Calu3 (cell line): ENCODE results near the gene TMF1. TPM values are rescaled to one million over a fixed set of nuclear protein-coding genes. Genes with fewer than 3 reads are reported as not detected.
A peak's percentile ranks its signal among the peaks of the same experiment; 100 is the strongest.

Experiments
- BruUV-seq: library from RNA; stranded (reverse); fragments of 400-500 nt; replicated peaks from 2 replicates; lab custom pipeline; 2021; lab: Mats Ljungman, UMichigan
- CTCF ChIA-PET: fragments of 300-600 bp; sonication (Branson Sonifier 250); formaldehyde crosslinking; loops from one replicate; lab custom pipeline; 2022; ENCODE audit warnings: antibody characterized with exemption; lab: Charles Lee
- DNase-seq: peaks from one replicate; pipeline ENCODE4 v3.0.0; 2022
- H3K27ac Mint-ChIP-seq: one replicate; pipeline ENCODE4 v1.8.0; 2022; ENCODE audit warnings: mixed read lengths; ENCODE audit not compliant: unreplicated experiment
- H3K27me3 Mint-ChIP-seq: one replicate; pipeline ENCODE4 v1.8.0; 2022; ENCODE audit warnings: mixed read lengths; ENCODE audit not compliant: unreplicated experiment
- H3K36me3 Mint-ChIP-seq: one replicate; pipeline ENCODE4 v1.8.0; 2022; ENCODE audit warnings: mild to moderate bottlenecking, moderate library complexity, mixed read lengths; ENCODE audit not compliant: insufficient read depth, unreplicated experiment
- H3K4me1 Mint-ChIP-seq: one replicate; pipeline ENCODE4 v1.8.0; 2022; ENCODE audit warnings: mild to moderate bottlenecking, low read depth, mixed read lengths; ENCODE audit not compliant: unreplicated experiment
- H3K4me3 Mint-ChIP-seq: one replicate; pipeline ENCODE4 v1.8.0; 2022; ENCODE audit warnings: mild to moderate bottlenecking, low read depth, moderate library complexity, mixed read lengths; ENCODE audit not compliant: unreplicated experiment
- H3K9me3 Mint-ChIP-seq: one replicate; pipeline ENCODE4 v1.8.0; 2022; ENCODE audit warnings: low read depth, mixed read lengths; ENCODE audit not compliant: unreplicated experiment
- intact Hi-C: fragments of 100-400 bp; cut with micrococcal nuclease; formaldehyde crosslinking; loops from one replicate; pipeline ENCODE4 v1.10.0; 2022; ENCODE audit not compliant: unreplicated experiment
- total RNA-seq: library from RNA; stranded (reverse); gene quantifications from 2 replicates; pipeline ENCODE4 v1.2.3, GENCODE V29; 2022
- TF ChIP-seq, protein P1 (sequence below): fragments of 200-600 bp; IDR thresholded peaks from one replicate; pipeline ENCODE4 v1.8.0; 2022; ENCODE audit warnings: antibody characterized with exemption; ENCODE audit not compliant: unreplicated experiment

TMF1 gene
- total RNA-seq, 1 experiment from 2014 or later = 34.4 TPM

DNA sequence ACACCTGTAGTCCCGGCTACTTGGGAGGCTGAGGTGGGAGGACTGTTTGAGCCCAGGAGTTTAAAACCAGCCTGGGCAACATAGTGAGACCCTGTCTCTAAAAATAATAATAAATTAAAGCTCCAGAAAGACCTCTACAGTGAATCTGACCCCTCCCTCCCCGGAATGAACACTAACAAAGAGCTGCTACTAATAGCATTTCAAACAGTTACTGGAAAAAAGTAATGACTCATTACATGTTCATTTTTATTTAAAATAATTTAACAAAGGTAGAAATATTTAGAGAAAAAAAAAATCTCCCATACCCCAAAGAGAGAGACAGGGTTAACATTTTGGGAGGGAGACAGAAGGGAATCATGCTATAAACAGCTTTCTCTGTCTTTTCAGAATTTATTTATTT lies 30.2 kb upstream of the TMF1 start:
- Mint-ChIP-seq H3K4me3 (no peak overlapping the region), H3K9me3 (no peaks in the 10 kb centered on the region), H3K27ac (peak overlapping the region; percentile 34), H3K36me3 (peaks cover 49% of the 10 kb centered on the region), H3K27me3 (no peaks in the 10 kb centered on the region), H3K4me1 (peaks cover 30% of the 10 kb centered on the region)
- no TSS peak for BruUV-seq
- CTCF ChIA-PET = no interaction called here
- intact Hi-C loops = no loop called here
- DNase-seq = no peak
- TF ChIP-seq, protein P1, sequence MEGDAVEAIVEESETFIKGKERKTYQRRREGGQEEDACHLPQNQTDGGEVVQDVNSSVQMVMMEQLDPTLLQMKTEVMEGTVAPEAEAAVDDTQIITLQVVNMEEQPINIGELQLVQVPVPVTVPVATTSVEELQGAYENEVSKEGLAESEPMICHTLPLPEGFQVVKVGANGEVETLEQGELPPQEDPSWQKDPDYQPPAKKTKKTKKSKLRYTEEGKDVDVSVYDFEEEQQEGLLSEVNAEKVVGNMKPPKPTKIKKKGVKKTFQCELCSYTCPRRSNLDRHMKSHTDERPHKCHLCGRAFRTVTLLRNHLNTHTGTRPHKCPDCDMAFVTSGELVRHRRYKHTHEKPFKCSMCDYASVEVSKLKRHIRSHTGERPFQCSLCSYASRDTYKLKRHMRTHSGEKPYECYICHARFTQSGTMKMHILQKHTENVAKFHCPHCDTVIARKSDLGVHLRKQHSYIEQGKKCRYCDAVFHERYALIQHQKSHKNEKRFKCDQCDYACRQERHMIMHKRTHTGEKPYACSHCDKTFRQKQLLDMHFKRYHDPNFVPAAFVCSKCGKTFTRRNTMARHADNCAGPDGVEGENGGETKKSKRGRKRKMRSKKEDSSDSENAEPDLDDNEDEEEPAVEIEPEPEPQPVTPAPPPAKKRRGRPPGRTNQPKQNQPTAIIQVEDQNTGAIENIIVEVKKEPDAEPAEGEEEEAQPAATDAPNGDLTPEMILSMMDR = no peak

DNA sequence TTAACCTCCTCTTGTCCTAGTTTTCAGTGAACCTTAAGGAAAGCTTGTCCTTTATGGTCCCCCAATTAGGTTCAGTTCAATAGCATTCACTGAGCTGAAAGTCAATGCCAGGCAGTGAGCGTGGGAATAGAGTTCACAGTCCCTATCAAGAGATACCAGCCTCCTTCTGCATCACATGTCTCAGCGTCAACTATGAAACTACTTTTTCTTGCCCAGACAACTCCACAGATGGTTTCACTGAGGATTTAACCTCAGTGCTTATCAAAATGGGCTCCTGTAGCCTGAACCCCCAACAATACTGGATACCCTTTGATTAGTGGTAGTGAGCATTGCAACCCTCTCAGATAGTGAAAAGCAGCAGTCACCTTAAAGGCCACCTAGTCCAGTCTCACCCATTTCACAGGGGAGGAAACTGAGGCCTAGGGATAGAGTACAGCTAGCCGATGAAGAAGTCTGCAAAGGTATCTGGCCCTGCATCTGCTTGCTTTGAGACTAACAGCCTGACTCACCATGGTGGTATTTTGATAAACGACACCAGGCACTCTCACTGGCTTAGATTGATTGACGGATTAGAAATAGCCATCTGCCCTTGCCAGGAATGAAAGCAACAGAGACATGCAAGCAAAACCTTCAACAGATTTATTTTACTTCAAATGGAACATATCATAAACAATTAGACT lies 29.6 kb upstream of the TMF1 start:
- no TSS peak for BruUV-seq
- CTCF ChIA-PET = interaction anchor here (0.6 kb wide), 1 partner anchor 8 kb away, joined by 3 read pairs; no protein-coding TSS in a partner anchor
- Mint-ChIP-seq H3K4me1 (peaks cover 30% of the 10 kb centered on the region), H3K9me3 (no peaks in the 10 kb centered on the region), H3K27me3 (no peaks in the 10 kb centered on the region), H3K36me3 (peaks cover 50% of the 10 kb centered on the region), H3K4me3 (no peak overlapping the region), H3K27ac (no peak overlapping the region)
- TF ChIP-seq, protein P1 = no peak
- intact Hi-C loops = loop anchor here (2.0 kb wide), 1 partner anchor 29 kb away; the partner anchor contains the start of gene TMF1
- peak; percentile 38 for DNase-seq

DNA sequence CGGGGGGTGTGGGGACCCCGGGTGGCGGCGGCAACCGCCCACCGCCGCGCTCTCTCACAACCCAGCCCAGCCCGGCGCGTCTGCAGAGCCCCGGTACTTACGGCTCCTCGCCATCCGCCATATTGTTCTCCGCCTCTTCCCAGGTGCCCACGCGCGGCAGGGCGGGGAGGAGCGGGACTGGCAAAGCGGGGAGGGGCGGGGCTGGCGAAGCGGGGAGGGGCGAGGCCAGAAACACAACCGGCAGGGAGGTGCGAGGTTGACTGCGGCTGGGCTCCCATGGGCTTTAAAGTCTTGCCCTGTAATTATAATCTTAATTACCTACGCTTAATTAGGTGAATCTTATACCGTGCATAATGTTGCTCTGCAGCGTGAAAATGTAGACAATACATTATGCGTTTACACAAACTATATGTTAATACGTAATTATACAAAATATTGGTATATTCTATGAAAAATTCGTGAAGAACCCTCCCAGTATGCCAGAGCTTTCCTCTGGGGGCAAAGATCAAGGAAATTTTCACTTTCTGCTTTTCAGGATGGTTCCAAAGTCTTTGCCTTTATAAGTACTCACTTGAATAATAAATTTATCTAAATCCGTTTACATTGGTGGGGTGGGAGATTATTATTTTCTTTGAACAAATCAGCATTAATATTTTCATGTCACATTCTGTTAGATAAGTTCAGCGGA lies 28.2 kb upstream of the TMF1 start, which contains the start of gene UBA3:
Gene UBA3 (minus strand): TSS at position 133 of the 688 bp plus-strand sequence. CDS start 12 bp downstream, at position 121.
- CTCF ChIA-PET = interaction anchor here (0.6 kb wide), 2 partner anchors 8 to 340 kb away, joined by 4 to 8 read pairs; no protein-coding TSS in a partner anchor
- Mint-ChIP-seq H3K4me3 (peak within 1 kb of the TSS; percentile 80), H3K36me3 (peaks cover 41% of the 10 kb centered on the region), H3K4me1 (peaks cover 23% of the 10 kb centered on the region), H3K27ac (peak within 1 kb of the TSS; percentile 81), H3K27me3 (no peaks in the 10 kb centered on the region), H3K9me3 (no peaks in the 10 kb centered on the region)
- DNase-seq = peak; percentile 89
- intact Hi-C loops = loop anchor here (2.0 kb wide), 1 partner anchor 28 kb away; the partner anchor contains the start of gene TMF1
- TF ChIP-seq, protein P1 = no peak
- no TSS peak for BruUV-seq

DNA sequence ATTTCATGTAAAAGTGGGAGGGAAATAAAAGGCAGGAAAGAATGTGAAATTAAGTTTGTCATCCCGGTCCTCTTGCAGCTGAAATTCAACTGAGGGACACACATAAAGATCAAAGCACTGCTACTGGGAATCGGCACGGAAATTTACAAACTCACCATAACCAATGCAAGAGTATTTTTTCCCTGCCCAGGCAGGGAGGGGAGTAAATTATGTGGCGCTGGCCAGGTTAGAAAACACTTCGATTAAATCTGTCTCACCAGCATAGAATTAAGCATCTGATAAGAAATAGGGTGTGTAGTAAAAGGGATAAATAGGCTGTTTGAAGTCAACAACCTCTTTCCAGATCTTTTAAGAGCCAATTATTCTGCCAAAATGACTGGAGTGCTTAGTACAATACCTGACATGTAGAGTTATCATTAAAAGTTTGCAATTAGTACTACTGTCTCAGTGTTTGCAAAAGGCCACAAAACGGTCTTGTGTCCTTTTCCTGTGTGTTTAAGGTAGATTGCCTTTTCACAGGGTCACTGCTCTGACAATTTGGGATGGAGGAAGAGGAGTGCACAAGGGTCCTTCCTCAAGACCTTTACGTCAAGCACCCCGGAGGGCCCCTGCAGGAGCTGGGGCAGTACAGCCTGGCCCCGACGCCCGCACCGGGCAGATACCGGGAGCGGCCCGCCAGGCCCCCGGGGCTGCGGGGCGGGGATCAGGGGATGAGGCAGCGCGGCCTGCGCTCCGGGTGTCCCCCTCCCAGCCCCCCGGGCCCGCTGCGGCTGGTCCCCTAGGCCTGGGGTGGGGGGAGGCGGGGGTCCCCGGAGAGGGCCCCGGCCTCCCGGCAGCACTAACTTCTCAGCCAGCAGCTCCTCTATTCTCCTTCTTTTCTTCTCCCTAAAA lies 27.4 kb upstream of the TMF1 start:
- TF ChIP-seq, protein P1 = no peak
- peak; percentile 14 for DNase-seq
- no peaks in the 10 kb centered on the region for H3K9me3 Mint-ChIP-seq
- H3K4me3 Mint-ChIP-seq = peak overlapping the region; percentile 80
- H3K27me3 Mint-ChIP-seq = no peaks in the 10 kb centered on the region
- peaks cover 19% of the 10 kb centered on the region for H3K4me1 Mint-ChIP-seq
- H3K36me3 Mint-ChIP-seq = peaks cover 32% of the 10 kb centered on the region
- BruUV-seq = TSS peak; percentile 69
- H3K27ac Mint-ChIP-seq = peak overlapping the region; percentile 81
- CTCF ChIA-PET = interaction anchor here (0.6 kb wide), 2 partner anchors 9 to 341 kb away, joined by 4 to 8 read pairs; no protein-coding TSS in a partner anchor
- intact Hi-C loops = loop anchor here (2.0 kb wide), 1 partner anchor 27 kb away; the partner anchor contains the start of gene TMF1
